Measurements from ENCODE around the gene ARR3.

The ARR3 gene

GRCh38 chrX:70231666-70232065, 36.5 kb upstream of the ARR3 start:
- Histone ChIP-seq H3K4me3 (ENCODE audit: insufficient read depth in 1 of 2, low read depth in 1 of 2, low read length in 2 of 2) (no peak overlapping the region), H3K4ac (ENCODE audit: low read depth in 1 of 2, low read length in 2 of 2) (no peak overlapping the region), H3K79me1 (replicated peaks; ENCODE audit: low read length, poor library complexity, severe bottlenecking) (no peaks in the 10 kb centered on the region), H2BK120ac (ENCODE audit: low read depth, low read length) (no peak overlapping the region), H4K8ac (ENCODE audit: low read length) (no peak overlapping the region), H3K27ac (ENCODE audit: low read length, poor library complexity, severe bottlenecking) (no peak overlapping the region), H4K91ac (ENCODE audit: low read length) (no peak overlapping the region), H3K9me3 (ENCODE audit: control insufficient read depth, low read length) (no peaks in the 10 kb centered on the region), H2BK12ac (ENCODE audit: low read length in 2 of 2) (no peak overlapping the region), H3K14ac (ENCODE audit: low read length in 2 of 2) (no peak overlapping the region), H2BK15ac (ENCODE audit: low read depth, poor library complexity, severe bottlenecking) (no peak overlapping the region), H2AFZ (ENCODE audit: low read depth, low read length) (no peak overlapping the region), H3K9ac (ENCODE audit: low read length) (no peak overlapping the region), H3K18ac (ENCODE audit: low read depth in 1 of 2, low read length in 2 of 2) (no peak overlapping the region), H3K4me2 (ENCODE audit: low read length, poor library complexity, severe bottlenecking) (no peak overlapping the region), H3K36me3 (ENCODE audit: control insufficient read depth in 1 of 2, insufficient read depth in 2 of 2, low read depth in 1 of 2, low read length in 2 of 2) (no peaks in the 10 kb centered on the region), H3K27me3 (ENCODE audit: control insufficient read depth in 1 of 2, insufficient read depth in 1 of 2, low read length in 2 of 2) (peaks cover 0 to 40% of the 10 kb centered on the region in 2 experiments), H3K4me1 (ENCODE audit: control insufficient read depth, insufficient read depth, low read depth, low read length) (no peaks in the 10 kb centered on the region), H3K23ac (ENCODE audit: low read length in 2 of 2) (no peak overlapping the region), H2BK5ac (ENCODE audit: low read depth, low read length, poor library complexity, severe bottlenecking) (no peak overlapping the region), H2AK5ac (ENCODE audit: low read length, severe bottlenecking) (no peak overlapping the region)
- WGBS = 71% methylated on average over 1 of the region's 4 CpGs
- no peak for DNase-seq

DNA sequence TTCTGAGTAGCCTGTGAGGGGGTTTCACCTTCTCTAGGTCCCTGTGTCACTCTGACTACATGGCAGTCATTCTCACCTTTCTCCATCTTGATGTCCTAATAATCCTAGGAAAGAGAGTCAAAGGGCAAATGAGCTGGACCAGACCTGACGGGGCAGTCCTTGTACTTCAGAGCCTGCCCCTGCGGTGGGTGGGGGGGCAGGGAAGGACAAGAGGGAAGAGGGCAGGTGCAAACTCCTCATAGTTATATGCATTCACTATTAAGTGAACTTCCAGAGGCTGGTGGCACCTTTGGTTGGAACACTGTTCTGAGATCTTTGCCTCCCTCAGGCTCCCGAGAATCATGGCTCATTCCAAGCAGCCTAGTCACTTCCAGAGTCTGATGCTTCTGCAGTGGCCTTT, 33.8 kb upstream of the ARR3 start, which contains the start of gene AWAT1:
AWAT1 (plus strand) TSS at position 301 of the 400 bp plus-strand sequence; CDS start at position 342, 41 bp downstream.
- no peaks in the 10 kb centered on the region for H3K36me3 ChIP-seq (ENCODE audit: control insufficient read depth in 1 of 2, insufficient read depth in 2 of 2, low read depth in 1 of 2, low read length in 2 of 2)
- no peak within 1 kb of the TSS for H3K14ac ChIP-seq (ENCODE audit: low read length in 2 of 2)
- no peak within 1 kb of the TSS for H3K23ac ChIP-seq (ENCODE audit: low read length in 2 of 2)
- H3K4me2 ChIP-seq (ENCODE audit: low read length, poor library complexity, severe bottlenecking) = no peak within 1 kb of the TSS
- no peak within 1 kb of the TSS for H3K9ac ChIP-seq (ENCODE audit: low read length)
- H3K9me3 ChIP-seq (ENCODE audit: control insufficient read depth, low read length) = no peaks in the 10 kb centered on the region
- no peaks in the 10 kb centered on the region for H3K79me1 ChIP-seq (replicated peaks; ENCODE audit: low read length, poor library complexity, severe bottlenecking)
- H2BK12ac ChIP-seq (ENCODE audit: low read length in 2 of 2) = no peak within 1 kb of the TSS
- no peak within 1 kb of the TSS for H2BK5ac ChIP-seq (ENCODE audit: low read depth, low read length, poor library complexity, severe bottlenecking)
- no peak within 1 kb of the TSS for H2AFZ ChIP-seq (ENCODE audit: low read depth, low read length)
- no peak within 1 kb of the TSS for H2BK15ac ChIP-seq (ENCODE audit: low read depth, poor library complexity, severe bottlenecking)
- no peak for DNase-seq
- no peak within 1 kb of the TSS for H2AK5ac ChIP-seq (ENCODE audit: low read length, severe bottlenecking)
- H2BK120ac ChIP-seq (ENCODE audit: low read depth, low read length) = no peak within 1 kb of the TSS
- 91% methylated on average over 1 of the region's 3 CpGs for WGBS
- no peak within 1 kb of the TSS for H4K8ac ChIP-seq (ENCODE audit: low read length)
- H3K27me3 ChIP-seq (ENCODE audit: control insufficient read depth in 1 of 2, insufficient read depth in 1 of 2, low read length in 2 of 2) = peaks cover 0 to 53% of the 10 kb centered on the region in 2 experiments
- no peak within 1 kb of the TSS for H3K4me3 ChIP-seq (ENCODE audit: insufficient read depth in 1 of 2, low read depth in 1 of 2, low read length in 2 of 2)
- H3K4me1 ChIP-seq (ENCODE audit: control insufficient read depth, insufficient read depth, low read depth, low read length) = no peaks in the 10 kb centered on the region
- H4K91ac ChIP-seq (ENCODE audit: low read length) = no peak within 1 kb of the TSS
- H3K18ac ChIP-seq (ENCODE audit: low read depth in 1 of 2, low read length in 2 of 2) = no peak within 1 kb of the TSS
- H3K27ac ChIP-seq (ENCODE audit: low read length, poor library complexity, severe bottlenecking) = no peak within 1 kb of the TSS
- H3K4ac ChIP-seq (ENCODE audit: low read depth in 1 of 2, low read length in 2 of 2) = no peak within 1 kb of the TSS

- Histone ChIP-seq H4K91ac (ENCODE audit: low read length) (no peak overlapping the region), H2BK15ac (ENCODE audit: low read depth, poor library complexity, severe bottlenecking) (no peak overlapping the region), H2AK5ac (ENCODE audit: low read length, severe bottlenecking) (no peak overlapping the region), H3K79me1 (replicated peaks; ENCODE audit: low read length, poor library complexity, severe bottlenecking) (no peaks in the 10 kb centered on the region), H3K9ac (ENCODE audit: low read length) (no peak overlapping the region), H2BK120ac (ENCODE audit: low read depth, low read length) (no peak overlapping the region), H3K4ac (ENCODE audit: low read depth in 1 of 2, low read length in 2 of 2) (no peak overlapping the region), H3K23ac (ENCODE audit: low read length in 2 of 2) (no peak overlapping the region), H3K18ac (ENCODE audit: low read depth in 1 of 2, low read length in 2 of 2) (no peak overlapping the region), H2BK12ac (ENCODE audit: low read length in 2 of 2) (no peak overlapping the region), H3K4me1 (ENCODE audit: control insufficient read depth, insufficient read depth, low read depth, low read length) (no peaks in the 10 kb centered on the region), H4K8ac (ENCODE audit: low read length) (no peak overlapping the region), H3K36me3 (ENCODE audit: control insufficient read depth in 1 of 2, insufficient read depth in 2 of 2, low read depth in 1 of 2, low read length in 2 of 2) (no peaks in the 10 kb centered on the region), H3K27ac (ENCODE audit: low read length, poor library complexity, severe bottlenecking) (no peak overlapping the region), H3K4me3 (ENCODE audit: insufficient read depth in 1 of 2, low read depth in 1 of 2, low read length in 2 of 2) (no peak overlapping the region), H3K27me3 (ENCODE audit: control insufficient read depth in 1 of 2, insufficient read depth in 1 of 2, low read length in 2 of 2) (peaks cover 0 to 44% of the 10 kb centered on the region in 2 experiments), H3K14ac (ENCODE audit: low read length in 2 of 2) (no peak overlapping the region), H2BK5ac (ENCODE audit: low read depth, low read length, poor library complexity, severe bottlenecking) (no peak overlapping the region), H3K4me2 (ENCODE audit: low read length, poor library complexity, severe bottlenecking) (no peak overlapping the region), H3K9me3 (ENCODE audit: control insufficient read depth, low read length) (no peaks in the 10 kb centered on the region), H2AFZ (ENCODE audit: low read depth, low read length) (no peak overlapping the region)
- WGBS = 100% methylated on average over 1 of the region's 1 CpG
- no peak for DNase-seq
Observed at GRCh38 chrX:70240751-70241150, 27.4 kb upstream of the ARR3 start.

- no peaks in the 10 kb centered on the region for H3K4me1 ChIP-seq (ENCODE audit: control insufficient read depth, insufficient read depth, low read depth, low read length)
- no peak overlapping the region for H2AK5ac ChIP-seq (ENCODE audit: low read length, severe bottlenecking)
- no peak overlapping the region for H3K23ac ChIP-seq (ENCODE audit: low read length in 2 of 2)
- H3K4ac ChIP-seq (ENCODE audit: low read depth in 1 of 2, low read length in 2 of 2) = no peak overlapping the region
- peaks cover 0 to 37% of the 10 kb centered on the region in 2 experiments for H3K27me3 ChIP-seq (ENCODE audit: control insufficient read depth in 1 of 2, insufficient read depth in 1 of 2, low read length in 2 of 2)
- no peaks in the 10 kb centered on the region for H3K9me3 ChIP-seq (ENCODE audit: control insufficient read depth, low read length)
- H3K4me3 ChIP-seq (ENCODE audit: insufficient read depth in 1 of 2, low read depth in 1 of 2, low read length in 2 of 2) = no peak overlapping the region
- 85% methylated on average over 2 of the region's 2 CpGs for WGBS
- no peak overlapping the region for H2AFZ ChIP-seq (ENCODE audit: low read depth, low read length)
- no peak for DNase-seq
- H3K9ac ChIP-seq (ENCODE audit: low read length) = no peak overlapping the region
- H4K8ac ChIP-seq (ENCODE audit: low read length) = no peak overlapping the region
- no peaks in the 10 kb centered on the region for H3K79me1 ChIP-seq (replicated peaks; ENCODE audit: low read length, poor library complexity, severe bottlenecking)
- H3K18ac ChIP-seq (ENCODE audit: low read depth in 1 of 2, low read length in 2 of 2) = no peak overlapping the region
- H4K91ac ChIP-seq (ENCODE audit: low read length) = no peak overlapping the region
- H2BK120ac ChIP-seq (ENCODE audit: low read depth, low read length) = no peak overlapping the region
- no peak overlapping the region for H2BK12ac ChIP-seq (ENCODE audit: low read length in 2 of 2)
- H3K14ac ChIP-seq (ENCODE audit: low read length in 2 of 2) = no peak overlapping the region
- no peak overlapping the region for H3K27ac ChIP-seq (ENCODE audit: low read length, poor library complexity, severe bottlenecking)
- H2BK15ac ChIP-seq (ENCODE audit: low read depth, poor library complexity, severe bottlenecking) = no peak overlapping the region
- no peak overlapping the region for H3K4me2 ChIP-seq (ENCODE audit: low read length, poor library complexity, severe bottlenecking)
- H2BK5ac ChIP-seq (ENCODE audit: low read depth, low read length, poor library complexity, severe bottlenecking) = no peak overlapping the region
- H3K36me3 ChIP-seq (ENCODE audit: control insufficient read depth in 1 of 2, insufficient read depth in 2 of 2, low read depth in 1 of 2, low read length in 2 of 2) = no peaks in the 10 kb centered on the region
Observed at GRCh38 chrX:70241501-70241900, 26.6 kb upstream of the ARR3 start.

Data from mesenchymal stem cell (in vitro differentiated cells and primary cell).